SIG-M5 treated with dmso at 0.1 percent for 504 hours (cell line): ENCODE data around the gene EIF2B2.

ENCODE experiments used
- DNase-seq: peaks from one replicate; lab custom pipeline; 2025; ENCODE audit not compliant: unreplicated experiment; lab: John Stamatoyannopoulos, UW

Gene EIF2B2

GRCh38 chr14:75040959-75041358 is 38.2 kb downstream of the EIF2B2 start:
- no peak for DNase-seq

GRCh38 chr14:75041613-75042012 is 38.9 kb downstream of the EIF2B2 start:
- no peak for DNase-seq

- no peak for DNase-seq
Observed at GRCh38 chr14:75042035-75042434, 39.3 kb downstream of the EIF2B2 start.

GRCh38 chr14:75044322-75044721 is 41.6 kb downstream of the EIF2B2 start:
- DNase-seq: no peak

- no peak for DNase-seq
Observed at GRCh38 chr14:75044752-75045151, 42.0 kb downstream of the EIF2B2 start.

GRCh38 chr14:75046275-75046674 is 43.6 kb downstream of the EIF2B2 start:
- no peak for DNase-seq

GRCh38 chr14:75046899-75047298 is 44.2 kb downstream of the EIF2B2 start:
- DNase-seq: no peak

- no peak for DNase-seq
Observed at GRCh38 chr14:75047506-75047905, 44.8 kb downstream of the EIF2B2 start.

- DNase-seq: no peak
Observed at GRCh38 chr14:75048101-75048500, 45.4 kb downstream of the EIF2B2 start.

GRCh38 chr14:75049136-75049535 is 46.4 kb downstream of the EIF2B2 start:
- no peak for DNase-seq

- peak; percentile 18 for DNase-seq
Observed at GRCh38 chr14:75049731-75050201, 47.0 kb downstream of the EIF2B2 start.

GRCh38 chr14:75050852-75051555 is 48.3 kb downstream of the EIF2B2 start, which contains the start of gene MLH3:
Gene MLH3, minus strand, starts transcription at chr14:75051467. Its CDS starts 1,812 bp downstream, at chr14:75049655.
- peak; percentile 58 for DNase-seq

- no peak for DNase-seq
Observed at GRCh38 chr14:75051556-75051899, 48.8 kb downstream of the EIF2B2 start.

GRCh38 chr14:75053396-75054291 is 50.9 kb downstream of the EIF2B2 start:
- DNase-seq: no peak

GRCh38 chr14:75054421-75054820 is 51.7 kb downstream of the EIF2B2 start:
- DNase-seq: no peak

GRCh38 chr14:75059642-75060041 is 56.9 kb downstream of the EIF2B2 start:
- no peak for DNase-seq

GRCh38 chr14:75060420-75060819 is 57.7 kb downstream of the EIF2B2 start:
- DNase-seq: no peak
